Measurements from ENCODE around the gene FILIP1. TPM values are rescaled to one million over a fixed set of nuclear protein-coding genes. Genes with fewer than 3 reads are reported as not detected.
"Not testable (repeated sequence)": the region's sequence is repeated elsewhere in the genome, so short reads cannot be mapped to it uniquely, and the experiment has no call there.

The FILIP1 gene
- total and polyA plus RNA-seq, 8 donors: 0.31 to 29.8 (median 5.7) TPM

GRCh38 chr6:75446241-75446880 lies 47.2 kb downstream of the FILIP1 start:
- Histone ChIP-seq H3K27me3 (no peaks in the 10 kb centered on the region), H3K27ac (no peak overlapping the region), H3K4me3 (no peak overlapping the region), H3K4me1 (peaks cover 0 to 8% (median 0%) of the 10 kb centered on the region in 4 donors), H3K9me3 (no peaks in the 10 kb centered on the region), H3K36me3 (no peaks in the 10 kb centered on the region)
- DNase-seq: no peak
- intact Hi-C loops (cut with DNase I; ENCODE audit: low total_unique reads): no loop called here
- WGBS, 5 donors: 60 to 81% (median 72%) methylated on average over 4 of the region's 4 CpGs
- TF ChIP-seq POLR2A (IDR thresholded peaks at IDR 0.05) (no peak), CTCF (IDR thresholded peaks at IDR 0.05) (no peak), EP300 (IDR thresholded peaks at IDR 0.05) (no peak), POLR2AphosphoS5 (IDR thresholded peaks at IDR 0.05) (no peak)

GRCh38 chr6:75445738-75446137 lies 47.9 kb downstream of the FILIP1 start:
- H3K4me1 ChIP-seq: peaks cover 0 to 8% (median 0%) of the 10 kb centered on the region in 4 donors
- no peak for DNase-seq
- TF ChIP-seq CTCF (IDR thresholded peaks at IDR 0.05): no peak
- no peak for TF ChIP-seq POLR2AphosphoS5 (IDR thresholded peaks at IDR 0.05)
- no peak for TF ChIP-seq EP300 (IDR thresholded peaks at IDR 0.05)
- TF ChIP-seq POLR2A (IDR thresholded peaks at IDR 0.05): no peak
- intact Hi-C loops (cut with DNase I; ENCODE audit: low total_unique reads): no loop called here
- no peaks in the 10 kb centered on the region for H3K27me3 ChIP-seq
- no peaks in the 10 kb centered on the region for H3K36me3 ChIP-seq
- no peaks in the 10 kb centered on the region for H3K9me3 ChIP-seq
- no peak overlapping the region for H3K4me3 ChIP-seq
- no peak overlapping the region for H3K27ac ChIP-seq

- Histone ChIP-seq H3K27me3 (no peaks in the 10 kb centered on the region), H3K4me3 (no peak overlapping the region), H3K9me3 (no peaks in the 10 kb centered on the region), H3K36me3 (no peaks in the 10 kb centered on the region), H3K27ac (no peak overlapping the region), H3K4me1 (peaks cover 0 to 6% (median 0%) of the 10 kb centered on the region in 4 donors)
- intact Hi-C loops (cut with DNase I; ENCODE audit: low total_unique reads): no loop called here
- TF ChIP-seq CTCF (IDR thresholded peaks at IDR 0.05): no peak
- TF ChIP-seq POLR2A (IDR thresholded peaks at IDR 0.05): no peak
- TF ChIP-seq POLR2AphosphoS5 (IDR thresholded peaks at IDR 0.05): no peak
- TF ChIP-seq EP300 (IDR thresholded peaks at IDR 0.05): no peak
- WGBS, 5 donors: 76 to 89% (median 81%) methylated on average over 2 of the region's 2 CpGs
- DNase-seq: no peak
Measured at GRCh38 chr6:75444899-75445298, 48.7 kb downstream of the FILIP1 start.

GRCh38 chr6:75441883-75442282 lies 51.7 kb downstream of the FILIP1 start:
- WGBS, 5 donors: 88 to 98% (median 95%) methylated on average over 3 to 23 of the region's 29 CpGs; no CpG with 5 or more reads in 2 of the 5 donors
- H3K36me3 ChIP-seq; intact Hi-C loops (cut with DNase I; ENCODE audit: low total_unique reads); H3K27me3 ChIP-seq; H3K9me3 ChIP-seq; H3K4me3 ChIP-seq; H3K27ac ChIP-seq; DNase-seq: not testable (repeated sequence)
- peaks cover 0 to 16% (median 7%) of the 10 kb centered on the region in 4 donors for H3K4me1 ChIP-seq

GRCh38 chr6:75441479-75441878 lies 52.1 kb downstream of the FILIP1 start:
- DNase-seq, H3K4me3 ChIP-seq: not testable (repeated sequence)
- WGBS, 5 donors: 96 to 98% (median 97%) methylated on average over 16 to 29 of the region's 33 CpGs; no CpG with 5 or more reads in 2 of the 5 donors

More at GRCh38 chr6:75441479-75441878, 52.1 kb downstream of the FILIP1 start:
- H3K27ac ChIP-seq; H3K36me3 ChIP-seq; H3K27me3 ChIP-seq; H3K9me3 ChIP-seq; intact Hi-C loops (cut with DNase I; ENCODE audit: low total_unique reads): not testable (repeated sequence)
- H3K4me1 ChIP-seq: peaks cover 0 to 20% (median 9%) of the 10 kb centered on the region in 4 donors

All from stomach (tissue), 9 donors.